GM12864 (cell line): Measurements from ENCODE around the gene ACTL8.

ENCODE experiments used
- DNase-seq: peaks from one replicate; pipeline ENCODE4 v3.0.0-alpha.2; 2011; ENCODE audit warnings: low read depth
- H3K4me3 ChIP-seq: 2 replicates; pipeline ENCODE4 v1.5.1; 2011; ENCODE audit warnings: mild to moderate bottlenecking, low read depth, low read length, control low read depth
- TF ChIP-seq, protein P1 (sequence below): IDR thresholded peaks from 2 replicates; pipeline ENCODE4 v1.5.1; 2011; ENCODE audit warnings: low read depth, mild to moderate bottlenecking, moderate library complexity, low read length, control low read depth, inconsistent platforms; ENCODE audit errors: missing control alignments

The ACTL8 gene, protein sequence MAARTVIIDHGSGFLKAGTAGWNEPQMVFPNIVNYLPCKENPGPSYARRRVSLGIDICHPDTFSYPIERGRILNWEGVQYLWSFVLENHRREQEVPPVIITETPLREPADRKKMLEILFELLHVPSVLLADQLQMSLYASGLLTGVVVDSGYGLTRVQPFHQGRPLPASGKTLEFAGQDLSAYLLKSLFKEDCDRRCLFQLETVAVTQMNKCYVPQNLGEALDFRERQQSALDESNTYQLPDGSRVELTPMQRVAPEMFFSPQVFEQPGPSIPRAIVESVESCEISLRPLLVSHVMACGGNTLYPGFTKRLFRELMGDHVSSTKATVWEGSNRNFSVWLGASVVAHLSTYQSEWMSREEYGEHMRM

DNA sequence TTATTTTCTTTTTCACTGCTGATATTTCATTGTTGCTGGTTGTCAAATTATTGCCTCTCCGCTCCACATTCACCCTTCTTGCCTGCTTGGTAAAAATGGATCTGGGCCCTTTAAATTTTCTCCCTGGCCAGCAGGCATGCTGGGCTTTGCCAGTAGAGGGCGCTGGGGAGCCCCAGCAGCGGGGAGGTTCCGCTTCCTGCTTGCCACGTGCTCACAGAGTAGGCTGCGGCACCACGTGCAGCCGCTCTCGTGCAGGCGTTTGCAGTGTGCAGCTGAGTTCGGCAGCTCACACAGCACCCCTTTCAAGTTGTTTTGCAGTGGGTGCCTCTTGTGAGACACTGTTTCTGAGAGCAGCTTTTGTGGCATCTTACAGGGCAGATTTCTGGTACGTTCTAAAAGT is at the start of gene ACTL8:
ACTL8 (plus strand) TSS at position 214 of the 400 bp plus-strand sequence. CDS start 67,676 bp downstream, outside the sequence.
- TF ChIP-seq, protein P1, sequence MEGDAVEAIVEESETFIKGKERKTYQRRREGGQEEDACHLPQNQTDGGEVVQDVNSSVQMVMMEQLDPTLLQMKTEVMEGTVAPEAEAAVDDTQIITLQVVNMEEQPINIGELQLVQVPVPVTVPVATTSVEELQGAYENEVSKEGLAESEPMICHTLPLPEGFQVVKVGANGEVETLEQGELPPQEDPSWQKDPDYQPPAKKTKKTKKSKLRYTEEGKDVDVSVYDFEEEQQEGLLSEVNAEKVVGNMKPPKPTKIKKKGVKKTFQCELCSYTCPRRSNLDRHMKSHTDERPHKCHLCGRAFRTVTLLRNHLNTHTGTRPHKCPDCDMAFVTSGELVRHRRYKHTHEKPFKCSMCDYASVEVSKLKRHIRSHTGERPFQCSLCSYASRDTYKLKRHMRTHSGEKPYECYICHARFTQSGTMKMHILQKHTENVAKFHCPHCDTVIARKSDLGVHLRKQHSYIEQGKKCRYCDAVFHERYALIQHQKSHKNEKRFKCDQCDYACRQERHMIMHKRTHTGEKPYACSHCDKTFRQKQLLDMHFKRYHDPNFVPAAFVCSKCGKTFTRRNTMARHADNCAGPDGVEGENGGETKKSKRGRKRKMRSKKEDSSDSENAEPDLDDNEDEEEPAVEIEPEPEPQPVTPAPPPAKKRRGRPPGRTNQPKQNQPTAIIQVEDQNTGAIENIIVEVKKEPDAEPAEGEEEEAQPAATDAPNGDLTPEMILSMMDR: peak; percentile 44
- no peak for DNase-seq
- no peak within 1 kb of the TSS for H3K4me3 ChIP-seq

DNA sequence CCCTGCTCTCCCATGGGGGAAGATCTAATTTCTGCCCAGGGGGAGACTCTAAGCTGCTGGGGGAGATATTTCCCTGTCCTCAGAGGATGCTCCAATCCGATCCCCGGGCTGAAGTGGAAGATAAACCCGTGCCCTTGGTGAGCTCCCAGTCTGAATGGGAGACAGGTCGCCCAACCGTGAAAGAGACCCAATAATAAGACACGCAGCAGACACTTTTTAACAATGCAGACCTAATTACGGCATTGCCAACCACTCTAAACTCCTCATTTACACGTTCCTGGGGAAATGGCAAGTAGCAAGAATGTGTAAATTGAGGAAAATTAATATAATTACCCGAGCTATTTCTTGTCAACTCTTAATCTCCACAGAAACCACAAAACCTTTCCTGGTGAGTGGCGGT is 48.7 kb upstream of the ACTL8 start:
- DNase-seq: no peak
- TF ChIP-seq, protein P1: no peak
- no peak overlapping the region for H3K4me3 ChIP-seq

DNA sequence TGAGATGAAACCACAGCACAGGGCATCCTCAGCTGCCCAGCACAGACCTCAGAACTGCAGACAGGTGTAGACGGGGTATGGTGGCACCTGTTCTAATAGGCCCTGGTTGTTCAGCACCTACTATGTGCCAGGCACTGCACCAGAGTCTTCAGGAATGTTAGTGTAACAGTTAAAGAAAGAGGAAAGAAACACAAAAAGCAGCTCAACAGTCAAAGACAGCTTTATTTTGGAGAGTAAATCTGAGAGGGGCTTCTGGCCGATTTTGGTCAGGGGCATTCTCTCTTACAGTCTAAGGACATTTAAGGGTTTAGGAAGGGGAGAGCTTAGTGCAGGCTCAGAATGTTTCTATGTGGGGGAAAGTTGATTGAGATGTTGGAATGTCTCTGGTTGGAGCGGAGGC is 45.2 kb upstream of the ACTL8 start:
- no peak overlapping the region for H3K4me3 ChIP-seq
- TF ChIP-seq, protein P1: no peak
- no peak for DNase-seq

DNA sequence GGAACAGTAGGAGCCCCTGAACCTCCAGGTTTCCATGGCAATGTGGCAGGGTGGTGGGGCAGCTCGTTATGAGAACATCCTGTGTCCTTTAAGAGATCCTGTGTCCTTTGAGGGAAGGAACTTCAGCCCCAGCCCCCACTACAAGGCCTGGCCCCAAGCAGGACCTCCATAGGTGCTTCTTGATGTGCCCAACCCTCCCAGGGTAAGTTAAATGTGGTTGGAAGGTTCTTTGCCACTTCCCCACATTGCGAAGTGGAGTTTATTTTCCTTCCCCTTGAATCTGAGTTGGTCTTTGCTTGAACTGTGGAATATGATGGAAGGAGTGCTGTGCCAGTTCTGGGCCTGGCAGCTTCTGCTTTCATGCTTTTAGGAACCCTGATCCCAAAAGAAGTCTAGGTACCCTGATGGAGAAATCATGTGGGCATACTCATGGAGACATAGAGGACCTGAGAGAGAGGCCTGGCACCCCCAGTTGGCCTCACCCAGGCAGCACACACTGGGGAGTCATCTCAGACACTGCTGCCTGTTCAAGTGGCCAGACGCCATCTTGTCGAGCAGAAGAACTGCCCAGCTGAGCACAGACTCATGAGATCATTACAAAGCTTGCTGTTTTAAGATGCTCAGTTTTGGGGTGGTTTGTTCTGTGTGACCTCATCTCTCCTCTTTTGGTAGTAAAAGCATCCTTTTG is 44.1 kb upstream of the ACTL8 start:
- TF ChIP-seq, protein P1: no peak
- DNase-seq: no peak
- H3K4me3 ChIP-seq: no peak overlapping the region

DNA sequence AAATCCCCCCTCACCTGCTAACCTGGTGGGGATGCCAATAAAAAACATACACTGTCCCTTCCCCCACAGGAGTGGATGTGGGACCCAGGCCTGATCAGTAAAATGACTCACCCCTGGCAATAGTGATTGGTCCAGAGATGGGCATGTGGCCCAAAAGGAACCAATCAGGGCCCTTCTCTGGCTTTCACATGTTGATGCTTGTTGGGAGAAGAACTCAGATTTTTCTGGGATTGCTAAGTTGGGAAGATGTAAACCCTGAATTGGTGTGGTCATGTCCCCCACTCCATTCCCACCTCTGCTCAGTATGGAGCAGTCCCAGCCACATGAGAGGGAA is 43.6 kb upstream of the ACTL8 start:
- H3K4me3 ChIP-seq: no peak overlapping the region
- no peak for DNase-seq
- TF ChIP-seq, protein P1: no peak

DNA sequence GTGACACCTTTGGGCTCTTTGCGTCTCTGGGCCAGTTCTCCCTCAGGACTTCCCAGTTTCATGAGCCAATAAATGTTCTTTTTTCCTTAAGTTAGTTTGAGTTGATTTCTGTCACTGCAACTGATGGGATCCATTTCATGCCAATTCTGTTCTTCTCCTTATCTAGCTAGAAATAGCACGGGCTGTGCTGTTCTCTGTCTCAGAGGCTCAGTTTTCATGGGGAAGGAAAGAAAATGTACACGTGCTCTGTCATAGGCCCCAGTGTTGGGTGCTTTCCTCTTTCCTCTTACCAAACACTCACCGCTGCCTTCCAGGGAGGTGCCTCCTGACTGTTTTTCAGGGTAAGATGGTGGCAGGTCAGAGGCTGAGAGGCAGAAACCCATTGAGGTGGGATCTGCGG is 43.2 kb upstream of the ACTL8 start:
- TF ChIP-seq, protein P1: no peak
- H3K4me3 ChIP-seq: no peak overlapping the region
- no peak for DNase-seq
